ENCODE results near the gene PACSIN2.

Gene PACSIN2

DNA sequence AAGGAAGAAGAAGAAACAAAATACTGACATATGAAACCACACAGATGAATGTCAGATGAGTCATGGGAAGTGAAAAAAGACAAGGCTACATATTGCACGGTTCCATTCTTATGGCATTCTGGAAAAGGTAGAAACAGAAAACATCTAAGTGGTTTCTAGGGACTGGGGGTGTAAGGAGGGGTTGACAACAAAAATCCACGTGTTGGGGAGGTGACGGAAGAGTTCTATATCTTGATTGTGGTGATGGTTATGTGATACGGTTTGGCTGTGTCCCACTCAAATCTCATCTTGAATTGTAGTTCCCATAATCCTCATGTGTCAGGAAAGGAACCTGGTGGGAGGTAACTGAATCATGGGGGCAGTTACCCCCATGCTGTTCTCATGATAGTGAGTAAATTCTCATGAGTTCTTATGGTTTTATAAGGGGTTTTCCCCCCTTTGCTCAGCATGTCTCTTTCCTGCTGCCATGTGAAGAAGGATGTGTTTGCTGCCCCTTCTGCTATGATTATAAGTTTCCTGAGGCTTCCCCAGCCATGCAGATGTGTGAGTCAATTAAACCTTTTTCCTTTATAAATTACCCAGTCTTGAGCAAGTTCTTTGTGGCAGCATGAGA is 151.5 kb downstream of the PACSIN2 start:
- peak; percentile 9 to 32 for DNase-seq (ENCODE audit: low read depth in 2 of 2)

DNA sequence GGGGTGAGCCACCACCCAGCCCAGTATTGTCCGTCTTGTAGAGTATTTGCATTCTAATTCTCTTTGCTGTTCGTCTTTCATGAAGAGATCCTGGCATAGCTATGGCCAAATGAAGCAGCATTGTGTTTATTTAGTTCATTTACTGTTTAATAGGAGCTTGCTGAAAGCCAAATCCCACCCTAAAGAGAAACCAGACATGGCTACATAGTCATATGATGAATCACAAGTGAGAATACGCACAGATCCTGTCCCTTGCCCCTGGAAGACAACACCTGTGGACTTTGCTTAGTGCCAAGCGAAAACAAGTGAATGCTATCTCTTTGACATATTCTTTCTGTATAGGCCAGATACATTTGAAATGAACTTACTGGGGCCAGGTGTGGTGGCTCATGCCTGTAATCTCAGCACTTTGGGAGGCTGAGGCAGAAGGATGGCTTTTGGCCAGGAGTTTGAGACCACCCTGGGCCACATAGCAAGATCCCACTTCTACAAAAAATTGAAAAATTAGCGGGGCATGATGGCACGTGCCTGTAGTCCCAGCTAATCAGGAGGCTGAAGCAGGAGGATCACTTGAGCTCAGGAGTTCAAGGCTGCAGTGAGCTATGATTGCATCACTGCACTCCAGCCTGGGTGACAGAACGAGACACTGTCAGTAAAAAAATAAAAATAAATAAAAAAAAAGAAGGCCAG is 152.8 kb downstream of the PACSIN2 start:
- DNase-seq (ENCODE audit: low read depth in 2 of 2): no peak

DNA sequence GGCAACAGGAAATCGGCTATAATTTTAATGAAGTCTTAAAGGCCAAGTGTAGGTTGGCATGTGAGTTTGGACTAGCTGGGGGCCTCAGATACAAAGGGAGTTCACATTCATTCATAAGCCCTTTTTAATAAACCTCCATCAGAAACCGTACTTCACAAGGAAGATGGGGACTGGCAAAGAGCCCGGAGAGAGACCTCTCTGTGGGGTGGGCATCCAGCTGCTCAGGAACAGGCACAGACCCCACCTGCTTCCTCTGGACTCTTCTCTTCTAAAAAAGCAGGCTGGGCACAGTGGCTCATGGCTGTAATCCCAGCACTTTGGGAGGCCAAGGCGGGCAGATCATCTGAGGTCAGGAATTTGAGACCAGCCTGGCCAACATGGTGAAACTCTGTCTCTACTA is 154.0 kb downstream of the PACSIN2 start:
- no peak for DNase-seq (ENCODE audit: low read depth in 2 of 2)

DNA sequence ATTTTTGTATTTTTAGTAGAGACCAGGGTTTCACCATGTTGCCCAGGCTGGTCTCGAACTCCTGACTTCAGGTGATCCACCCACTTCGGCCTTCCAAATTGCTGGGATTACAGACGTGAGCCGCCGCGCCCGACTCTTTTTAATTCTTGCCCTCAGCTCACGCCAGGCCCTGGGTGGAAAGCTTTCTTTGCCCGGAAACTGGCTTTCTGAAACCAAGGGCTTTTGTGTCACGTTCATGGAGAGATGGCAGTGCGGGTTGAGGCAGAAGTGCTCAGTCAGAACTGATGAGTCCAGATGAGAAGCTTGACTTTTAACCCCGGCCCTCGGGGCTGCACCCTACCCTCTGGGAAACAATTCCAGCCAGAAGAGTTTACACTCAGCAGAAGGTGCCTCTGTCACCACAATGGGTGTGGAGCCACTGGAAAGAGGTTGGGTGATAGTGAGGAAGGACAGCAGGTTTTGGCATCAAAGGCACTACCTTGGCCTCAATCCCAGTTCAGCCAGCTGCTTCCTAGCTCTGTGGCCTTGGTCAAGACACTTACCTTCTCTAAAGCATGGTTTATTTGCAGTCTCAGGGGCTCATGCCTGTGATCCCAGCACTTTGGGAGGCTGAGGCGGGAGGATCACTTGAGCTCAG is 157.0 kb downstream of the PACSIN2 start:
- DNase-seq (ENCODE audit: low read depth in 2 of 2): no peak

DNA sequence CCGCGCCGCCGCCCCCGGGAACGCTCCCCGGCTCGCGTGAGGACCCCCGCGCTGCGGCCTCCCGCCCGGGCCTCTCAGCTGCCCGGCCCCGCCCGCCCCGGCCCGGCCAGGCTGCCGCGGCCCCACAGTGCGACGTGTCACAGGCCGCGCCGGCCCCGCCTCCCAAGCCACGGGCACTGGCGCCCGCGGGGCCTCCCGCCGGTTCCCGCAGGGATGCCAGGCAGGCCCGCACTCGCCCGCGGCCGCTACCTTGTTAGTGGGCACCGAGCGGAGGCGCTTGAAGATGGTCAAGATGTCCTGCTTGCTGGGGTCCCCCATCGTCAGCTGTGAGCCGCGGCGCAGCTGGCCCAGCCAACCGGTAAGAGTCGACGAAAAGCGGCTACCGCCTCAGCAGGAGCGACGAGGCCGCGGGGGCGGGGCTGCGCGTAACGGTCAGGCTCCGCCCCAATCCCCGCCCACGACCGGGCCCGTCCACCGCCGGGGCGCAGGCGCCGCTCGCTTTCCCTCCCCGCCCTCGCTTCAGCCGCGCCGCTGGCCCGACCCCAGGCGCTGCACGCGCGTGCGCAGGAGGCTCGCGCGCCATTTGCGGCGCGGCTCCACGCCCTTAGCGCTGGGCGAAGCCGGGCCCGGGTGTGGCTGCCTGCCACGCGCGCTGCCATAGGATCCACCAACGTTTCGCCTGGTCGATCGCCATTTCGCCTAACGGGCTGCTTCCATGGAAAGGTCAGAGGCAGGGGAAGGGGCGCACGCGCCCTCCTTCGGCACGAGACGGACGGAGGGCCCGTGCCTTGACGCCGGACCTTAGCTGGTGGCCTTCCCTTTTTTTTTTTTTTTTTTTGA is 157.9 kb downstream of the PACSIN2 start, which contains the start of gene ARFGAP3:
Gene ARFGAP3, minus strand, starts transcription at position 409 of the 840 bp plus-strand sequence. Its CDS starts 91 bp downstream, at position 318.
- peak; percentile 87 to 94 for DNase-seq (ENCODE audit: low read depth in 2 of 2)

DNA sequence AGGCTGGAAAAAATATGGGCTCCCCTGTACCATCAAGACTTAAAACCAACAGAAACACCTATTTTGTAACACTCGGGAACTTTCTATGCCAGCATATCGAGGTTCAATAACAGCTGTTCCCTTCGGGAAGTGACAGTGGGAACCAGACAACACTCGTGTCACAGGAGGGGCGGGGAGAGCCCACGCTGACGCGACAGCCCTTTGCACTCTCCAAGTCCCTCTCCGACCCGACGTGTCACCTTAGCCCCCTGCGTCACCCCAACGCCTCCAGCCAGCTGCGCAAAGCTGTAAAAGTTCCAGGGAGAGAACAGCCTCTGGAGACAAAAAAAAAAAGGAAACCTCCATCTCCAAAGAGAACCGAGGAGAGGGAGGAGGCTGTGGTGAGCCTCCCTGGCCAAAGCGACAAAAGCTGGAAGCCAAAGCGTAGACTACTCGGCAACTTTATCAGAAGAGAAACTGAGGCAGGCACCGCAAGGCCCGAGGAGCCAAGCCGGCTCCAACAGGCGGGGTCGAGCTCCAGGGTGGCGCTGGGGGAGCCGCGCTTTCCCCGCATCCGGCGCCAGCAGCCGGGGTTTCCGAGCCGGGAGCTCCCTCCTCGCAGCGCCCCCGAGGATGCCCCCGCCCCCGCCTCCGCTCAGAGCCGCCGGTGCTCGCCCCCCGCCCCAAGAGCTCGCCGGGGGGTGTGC is 158.6 kb downstream of the PACSIN2 start:
- DNase-seq (ENCODE audit: low read depth in 2 of 2): peak; percentile 8 to 29

DNA sequence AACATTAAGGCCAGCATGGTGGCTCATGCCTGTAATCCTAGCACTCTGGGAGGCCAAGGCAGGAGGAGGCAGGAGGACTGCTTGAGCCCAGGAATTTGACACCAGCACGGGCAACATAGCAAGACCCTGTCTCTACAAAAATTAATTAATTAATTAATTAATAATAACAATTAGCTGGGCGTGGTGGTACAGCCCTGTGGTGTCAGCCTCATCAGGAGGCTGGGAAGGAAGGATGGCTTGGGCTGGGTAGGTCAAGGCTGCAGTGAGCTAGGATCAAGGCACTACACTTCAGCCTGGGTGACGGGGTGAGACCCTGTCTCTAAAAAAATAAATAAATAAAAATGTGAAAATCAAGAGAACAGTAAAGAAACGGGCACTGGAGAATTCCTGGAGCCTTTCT is 159.2 kb downstream of the PACSIN2 start:
- DNase-seq (ENCODE audit: low read depth in 2 of 2): no peak

DNA sequence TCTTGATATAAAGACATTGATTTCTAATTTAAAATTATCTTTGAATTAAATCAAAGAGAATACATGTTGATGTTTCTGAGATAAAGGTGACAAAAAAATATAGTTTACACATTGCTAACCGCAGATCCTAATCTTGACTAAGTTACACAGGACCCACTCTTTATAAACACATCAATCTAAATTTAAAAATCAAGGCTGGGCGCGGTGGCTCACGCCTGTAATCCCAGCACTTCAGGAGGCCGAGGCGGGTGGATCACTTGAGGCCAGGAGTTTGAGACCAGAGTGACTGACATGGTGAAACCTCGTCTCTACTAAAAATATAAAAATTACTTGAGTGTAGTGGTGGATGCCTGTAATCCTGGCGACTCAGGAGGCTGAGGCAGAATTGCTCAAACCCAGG is 159.7 kb downstream of the PACSIN2 start:
- no peak for DNase-seq (ENCODE audit: low read depth in 2 of 2)

DNA sequence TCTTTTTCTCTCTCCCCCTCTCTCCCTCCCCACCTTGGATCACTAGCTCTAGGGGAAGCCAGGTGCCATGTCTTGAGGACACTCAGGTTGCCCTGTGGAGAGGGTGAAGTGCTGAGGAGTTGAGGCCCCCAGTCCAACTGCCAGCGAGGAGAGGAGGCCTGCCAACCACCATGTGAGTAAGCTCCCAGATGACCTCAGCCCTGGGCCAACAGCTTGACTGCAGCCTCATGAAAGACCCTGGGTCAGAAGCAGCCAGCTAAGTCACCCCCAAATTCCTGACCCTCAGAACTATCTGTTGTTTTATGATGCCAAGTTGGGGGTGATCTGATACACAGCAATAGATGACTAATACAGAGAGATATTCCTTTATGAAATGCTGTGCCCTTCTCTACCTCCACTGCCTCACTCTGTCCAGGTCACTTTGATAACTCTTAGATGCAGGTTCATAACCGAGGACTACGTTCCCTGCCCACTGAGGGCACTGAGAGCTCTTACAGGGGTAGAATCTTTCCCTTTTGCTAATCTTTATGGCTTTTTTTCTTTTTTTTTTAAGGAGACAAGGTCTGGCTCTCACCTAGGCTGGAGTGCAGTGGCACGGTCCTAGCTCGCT is 165.9 kb downstream of the PACSIN2 start:
- DNase-seq (ENCODE audit: low read depth in 2 of 2): no peak

DNA sequence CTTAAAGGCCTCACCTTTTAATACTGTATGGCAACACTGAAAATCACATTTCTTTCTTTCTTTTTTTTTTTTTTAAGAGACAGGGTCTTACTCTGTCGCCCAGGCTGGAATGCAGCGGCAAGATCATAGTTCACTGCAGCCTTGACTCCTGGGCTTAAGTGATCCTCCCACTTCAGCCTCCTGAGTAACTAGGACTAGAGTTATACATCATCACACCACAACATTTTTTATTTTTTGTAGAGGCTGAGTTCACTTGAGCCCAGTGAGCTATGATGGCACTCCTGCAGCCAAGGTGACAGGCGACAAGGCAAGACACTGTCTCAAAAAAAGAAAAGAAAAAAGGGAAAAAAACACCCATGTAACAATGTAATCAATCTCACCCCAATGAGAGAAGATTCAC is 167.8 kb downstream of the PACSIN2 start:
- no peak for DNase-seq (ENCODE audit: low read depth in 2 of 2)

DNA sequence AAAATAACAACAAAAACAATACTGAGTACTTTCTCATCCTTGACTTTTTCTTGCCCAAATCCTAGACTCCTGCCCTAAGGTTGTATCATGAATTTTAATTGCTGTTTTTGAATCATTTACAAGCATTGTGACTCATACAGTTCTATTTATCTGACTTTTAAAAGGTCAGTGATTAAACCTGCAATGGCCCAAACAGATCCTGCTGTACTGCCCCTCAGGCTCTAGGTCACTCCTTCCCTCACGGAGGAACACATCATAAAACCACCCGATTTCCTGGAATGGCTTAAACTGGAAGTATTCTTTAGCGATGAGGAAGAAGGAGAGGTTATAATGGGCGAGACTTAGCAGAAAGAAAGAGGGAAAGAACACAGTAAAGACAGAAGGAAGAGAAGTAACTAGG is 170.2 kb downstream of the PACSIN2 start:
- DNase-seq (ENCODE audit: low read depth in 2 of 2): no peak

DNA sequence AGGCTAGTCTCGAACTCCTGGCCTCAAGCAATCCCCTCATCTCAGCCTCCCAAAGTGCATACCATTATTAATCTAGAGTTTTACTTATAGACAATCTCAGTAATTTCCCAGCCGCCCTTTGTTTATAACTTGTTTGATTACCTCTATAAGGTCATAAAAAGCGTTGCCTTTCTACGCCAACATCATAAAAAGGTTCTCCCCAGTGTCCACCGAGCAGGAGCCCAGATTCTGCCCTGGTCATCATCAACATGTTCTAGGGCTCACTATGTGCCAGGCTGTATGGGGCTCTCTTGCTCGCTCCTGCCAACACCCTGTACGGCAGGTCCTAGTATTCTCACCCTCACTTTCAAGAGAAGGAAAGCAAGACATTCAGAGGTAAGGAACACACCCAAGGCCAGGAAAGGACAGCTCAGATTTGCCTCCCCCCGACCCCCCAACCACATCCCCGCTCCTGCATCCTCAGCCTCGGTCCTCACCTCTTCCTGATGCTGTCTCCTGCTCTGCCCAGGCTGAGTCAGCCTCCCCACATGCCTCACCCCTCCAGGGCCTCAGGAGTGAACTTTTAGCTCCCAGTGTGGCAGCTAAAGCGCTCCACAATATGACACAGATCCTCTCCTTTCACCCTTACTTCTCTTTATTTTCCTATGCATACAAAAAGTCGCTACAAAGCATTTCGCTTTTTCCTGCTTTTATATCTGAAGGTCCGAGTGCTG is 172.1 kb downstream of the PACSIN2 start:
- DNase-seq (ENCODE audit: low read depth in 2 of 2): no peak

DNA sequence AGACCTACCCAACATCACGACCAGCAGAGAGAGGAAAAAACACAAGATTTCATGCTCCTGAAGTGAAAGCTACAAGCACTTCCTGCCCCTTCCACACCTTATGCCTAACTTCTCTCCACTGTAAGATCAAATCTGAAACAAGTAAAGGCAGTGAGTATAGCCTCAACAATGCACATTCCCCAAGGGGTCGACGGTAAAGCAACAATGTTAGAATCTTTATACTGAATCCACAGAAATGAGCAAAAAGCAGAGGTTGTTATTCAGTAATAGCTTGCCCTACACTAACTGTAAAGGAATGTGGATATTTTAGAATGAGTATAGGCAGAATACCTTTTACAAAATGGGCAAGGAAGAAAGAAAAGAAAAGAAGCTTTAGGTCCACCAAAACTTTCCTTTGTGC is 173.5 kb downstream of the PACSIN2 start:
- DNase-seq (ENCODE audit: low read depth in 2 of 2): no peak

DNA sequence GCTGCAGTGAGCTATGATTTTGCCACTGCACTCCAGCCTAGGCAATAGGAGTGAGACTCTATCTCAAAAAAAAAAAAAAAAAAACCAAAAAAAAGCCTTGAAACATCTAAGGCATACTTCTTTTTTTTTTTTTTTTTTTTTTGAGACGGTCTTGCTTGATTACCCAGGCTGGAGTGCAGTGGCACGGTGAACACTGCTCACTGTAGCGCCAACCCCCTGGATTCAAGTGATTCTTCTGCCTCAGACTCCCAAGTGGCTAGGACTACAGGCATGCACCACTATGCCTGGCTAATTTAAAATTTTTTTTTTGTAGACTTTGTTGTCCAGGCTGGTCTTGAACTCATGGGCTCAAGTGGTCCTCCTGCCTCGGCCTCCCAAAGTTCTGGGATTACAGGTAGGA is 177.4 kb downstream of the PACSIN2 start:
- no peak for DNase-seq (ENCODE audit: low read depth in 2 of 2)

DNA sequence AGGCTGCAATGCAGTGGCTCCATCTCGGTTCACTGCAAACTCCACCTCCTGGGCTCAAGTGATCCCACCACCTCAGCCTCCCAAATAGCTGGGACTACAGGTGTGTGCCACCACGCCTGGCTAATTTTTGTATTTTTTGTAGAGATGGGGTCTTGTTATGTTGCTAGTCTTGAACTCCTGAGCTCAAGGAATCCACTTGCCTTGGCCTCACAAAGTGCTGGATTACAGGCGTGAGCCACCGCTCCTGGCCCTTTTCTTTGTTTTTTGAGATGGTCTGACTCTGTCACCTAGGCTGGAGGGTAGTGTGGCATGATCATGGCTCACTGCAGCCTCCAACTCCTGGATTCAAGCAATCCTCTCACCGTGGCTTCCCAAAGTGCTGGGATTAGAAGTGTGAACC is 178.9 kb downstream of the PACSIN2 start:
- DNase-seq (ENCODE audit: low read depth in 2 of 2): no peak

DNA sequence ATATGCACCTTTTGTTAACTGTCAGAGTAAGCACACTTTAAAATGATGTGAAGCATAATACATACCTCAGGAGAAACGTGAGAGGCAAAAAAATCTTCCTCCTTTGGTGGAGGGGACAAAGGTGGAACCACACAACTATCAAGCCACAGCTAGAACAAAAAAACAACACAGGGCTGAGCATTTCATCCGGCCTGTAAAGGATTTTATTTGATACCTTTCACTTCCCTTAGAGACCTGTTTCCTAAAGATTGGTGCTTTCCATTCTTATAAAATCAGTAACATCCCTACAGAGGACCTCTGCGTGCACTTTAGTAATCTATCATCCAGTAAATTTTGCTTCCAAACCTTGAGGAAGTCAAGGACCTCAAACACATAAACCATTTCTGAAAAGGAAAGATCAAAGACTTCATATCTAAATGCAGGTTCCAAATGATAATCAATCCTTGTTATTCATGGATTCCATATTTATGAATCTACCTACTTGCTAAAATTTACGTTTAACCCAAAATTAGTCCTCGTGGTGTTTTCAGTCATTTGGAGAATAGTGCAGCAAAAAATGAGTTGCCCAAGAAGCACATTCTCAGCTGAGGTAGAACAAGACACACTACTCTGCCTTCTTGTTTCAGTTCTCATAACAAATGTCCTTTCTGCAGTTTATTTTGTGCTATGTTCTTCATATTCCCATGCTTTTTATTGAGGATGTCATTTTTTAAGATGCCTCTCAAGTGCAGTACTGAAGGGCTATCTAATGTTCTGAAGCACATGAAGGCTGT is 180.6 kb downstream of the PACSIN2 start:
- no peak for DNase-seq (ENCODE audit: low read depth in 2 of 2)

DNA sequence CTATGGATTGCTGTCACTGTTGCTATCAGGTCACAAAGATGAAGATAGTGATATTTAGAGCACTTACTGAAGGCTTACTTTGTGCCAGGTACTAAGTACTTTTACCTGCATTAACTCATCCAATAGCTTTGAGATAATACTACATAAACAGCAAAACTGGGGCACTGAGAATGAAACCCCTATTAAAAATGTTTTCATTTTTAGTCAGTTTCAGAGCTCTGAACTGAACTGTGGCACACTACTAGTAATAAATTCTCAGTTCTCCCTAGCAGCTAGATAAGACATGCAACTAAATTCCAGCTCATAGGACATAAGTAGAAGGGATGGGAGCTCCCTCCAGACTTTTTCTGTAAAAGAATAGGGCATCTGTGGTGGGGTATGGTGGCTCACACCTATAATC is 181.8 kb downstream of the PACSIN2 start:
- DNase-seq (ENCODE audit: low read depth in 2 of 2): no peak

DNA sequence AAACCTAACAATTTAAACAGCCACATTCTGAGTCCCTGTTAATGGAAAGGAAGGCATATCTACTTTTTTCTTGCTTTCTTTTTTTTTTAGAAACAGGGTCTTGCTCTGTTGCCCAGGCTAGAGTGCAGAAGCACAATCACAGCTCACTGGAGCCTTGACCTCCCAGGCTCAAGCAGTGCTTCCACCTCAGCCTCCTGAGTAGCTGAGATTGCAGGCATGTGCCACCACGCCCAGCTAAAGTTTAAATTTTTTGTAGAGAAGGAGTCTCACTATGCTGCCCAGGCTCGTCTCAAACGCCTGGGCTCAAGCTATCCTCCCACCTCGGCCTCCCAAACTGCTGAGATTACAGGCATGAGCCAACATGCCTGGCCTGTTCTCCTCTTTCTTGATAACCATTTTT is 183.2 kb downstream of the PACSIN2 start:
- no peak for DNase-seq (ENCODE audit: low read depth in 2 of 2)

DNA sequence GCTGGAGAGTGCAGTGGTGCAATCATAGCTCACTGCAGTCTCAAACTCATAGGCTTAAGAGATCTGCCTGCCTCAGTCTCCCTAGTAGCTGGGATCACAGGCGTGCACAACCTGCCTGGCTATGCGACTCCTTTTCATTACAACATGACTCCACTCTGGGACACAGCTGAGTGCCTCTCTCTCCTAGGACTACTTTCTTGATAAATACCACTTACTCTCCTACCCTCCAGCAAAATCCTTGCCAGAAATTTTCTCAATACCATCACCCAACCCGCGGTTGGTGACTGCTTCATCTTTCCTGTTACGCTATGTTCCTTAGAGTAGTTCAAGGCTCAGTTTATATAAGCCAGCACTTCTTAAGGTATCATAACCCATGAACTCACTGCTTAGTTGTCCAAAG is 184.8 kb downstream of the PACSIN2 start:
- no peak for DNase-seq (ENCODE audit: low read depth in 2 of 2)

DNA sequence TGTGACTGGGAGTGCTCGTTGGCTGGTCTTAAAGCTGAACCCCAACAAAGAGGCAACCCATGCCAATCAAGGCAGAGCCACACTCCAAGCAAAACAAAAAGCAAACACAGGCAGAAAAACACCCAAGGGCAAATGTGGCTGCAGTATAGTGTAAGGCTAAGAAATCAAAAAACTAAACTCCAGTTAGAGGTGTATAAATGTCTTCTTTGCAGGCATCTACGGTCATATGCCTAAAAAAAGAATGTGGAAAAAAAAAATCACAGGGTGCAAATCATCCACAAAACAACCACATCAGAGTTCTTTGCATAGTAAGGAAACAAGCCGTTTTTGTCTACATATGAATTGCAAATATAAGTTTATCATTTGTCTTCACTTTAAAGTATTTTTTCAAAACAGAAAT is 185.6 kb downstream of the PACSIN2 start:
- no peak for DNase-seq (ENCODE audit: low read depth in 2 of 2)
